T-helper 17 cell (primary cell): Measurements from ENCODE around the gene HTRA1. TPM values are rescaled to one million over a fixed set of nuclear protein-coding genes. Genes with fewer than 3 reads are reported as not detected.

Experiments used
- ATAC-seq: fragments of 150-1000 bp; cut with Tn5 transposase; 2 replicates; pipeline ENCODE4 v1.10.0; 2021; ENCODE audit warnings: mild to moderate bottlenecking, moderate library complexity
- DNase-seq, 3 donors: peaks; one replicate each; pipeline versions ENCODE4 v3.0.0 to v3.0.0-alpha.2; 2020 to 2021
- H3K9me3 ChIP-seq: one replicate; pipeline ENCODE4 v1.7.0; 2013; ENCODE audit warnings: low read length, mild to moderate bottlenecking; ENCODE audit not compliant: control insufficient read depth, poor library complexity, severe bottlenecking
- H3K27ac Mint-ChIP-seq: one replicate; pipeline ENCODE4 v1.8.0; 2022; ENCODE audit warnings: mild to moderate bottlenecking, moderate library complexity, mixed read lengths
- H3K27me3 Mint-ChIP-seq: one replicate; pipeline ENCODE4 v1.8.0; 2022; ENCODE audit warnings: mixed read lengths
- H3K36me3 Mint-ChIP-seq: one replicate; pipeline ENCODE4 v1.8.0; 2022; ENCODE audit warnings: low read depth, mixed read lengths
- H3K4me1 Mint-ChIP-seq: one replicate; pipeline ENCODE4 v1.8.0; 2022; ENCODE audit warnings: mild to moderate bottlenecking, mixed read lengths
- H3K4me3 Mint-ChIP-seq: one replicate; pipeline ENCODE4 v1.8.0; 2022; ENCODE audit warnings: mild to moderate bottlenecking, moderate library complexity, mixed read lengths
- total RNA-seq, 4 donors: library from RNA in 2 of 4; stranded (reverse) in 2 of 4; gene quantifications; one replicate each; pipeline ENCODE4 v1.2.3 and lab custom pipeline; 2022 to 2026

Gene HTRA1
- total RNA-seq, 2 donors from 2014 or later, result 0.30 to 0.55 TPM

- H3K27me3 Mint-ChIP-seq, result no peaks in the 10 kb centered on the region
- H3K9me3 ChIP-seq, result no peaks in the 10 kb centered on the region
- H3K4me3 Mint-ChIP-seq, result no peak overlapping the region
- DNase-seq, result no peak
- no peaks in the 10 kb centered on the region for H3K36me3 Mint-ChIP-seq
- no peaks in the 10 kb centered on the region for H3K4me1 Mint-ChIP-seq
- ATAC-seq, result no peak
- H3K27ac Mint-ChIP-seq, result no peak overlapping the region
These were observed 70.6 kb downstream of the HTRA1 start for GRCh38 chr10:122531939-122532338.

GRCh38 chr10:122532601-122533296, 71.4 kb downstream of the HTRA1 start:
- ATAC-seq (no peak), DNase-seq (no peak)
- H3K9me3 ChIP-seq, result no peaks in the 10 kb centered on the region
- Mint-ChIP-seq H3K4me3 (no peak overlapping the region), H3K27me3 (no peaks in the 10 kb centered on the region), H3K4me1 (no peaks in the 10 kb centered on the region), H3K36me3 (no peaks in the 10 kb centered on the region), H3K27ac (no peak overlapping the region)

- no peaks in the 10 kb centered on the region for H3K27me3 Mint-ChIP-seq
- no peak for DNase-seq
- H3K36me3 Mint-ChIP-seq, result no peaks in the 10 kb centered on the region
- H3K9me3 ChIP-seq, result no peaks in the 10 kb centered on the region
- H3K4me1 Mint-ChIP-seq, result peaks cover 21% of the 10 kb centered on the region
- ATAC-seq, result no peak
- H3K27ac Mint-ChIP-seq, result no peak overlapping the region
- no peak overlapping the region for H3K4me3 Mint-ChIP-seq
These were observed 76.2 kb downstream of the HTRA1 start for GRCh38 chr10:122537545-122537944.

GRCh38 chr10:122541541-122542002, 80.2 kb downstream of the HTRA1 start:
- Mint-ChIP-seq H3K4me3 (peak overlapping the region; percentile 60), H3K27me3 (no peaks in the 10 kb centered on the region), H3K36me3 (no peaks in the 10 kb centered on the region)

GRCh38 chr10:122543676-122544445, 82.5 kb downstream of the HTRA1 start:
- ATAC-seq (no peak), DNase-seq (no peak)
- Mint-ChIP-seq H3K27me3 (no peaks in the 10 kb centered on the region), H3K4me3 (no peak overlapping the region), H3K36me3 (no peaks in the 10 kb centered on the region), H3K27ac (peak overlapping the region; percentile 61), H3K4me1 (peaks cover 40% of the 10 kb centered on the region)
- no peaks in the 10 kb centered on the region for H3K9me3 ChIP-seq

More at GRCh38 chr10:122541541-122542002, 80.2 kb downstream of the HTRA1 start:
- peak; percentile 77 for ATAC-seq
- DNase-seq, result no peak
- H3K9me3 ChIP-seq, result no peaks in the 10 kb centered on the region
- H3K27ac Mint-ChIP-seq, result peak overlapping the region; percentile 84
- peaks cover 40% of the 10 kb centered on the region for H3K4me1 Mint-ChIP-seq

GRCh38 chr10:122544493-122544892, 83.1 kb downstream of the HTRA1 start:
- Mint-ChIP-seq H3K4me1 (peaks cover 40% of the 10 kb centered on the region), H3K27ac (peak overlapping the region; percentile 61), H3K4me3 (no peak overlapping the region), H3K27me3 (no peaks in the 10 kb centered on the region), H3K36me3 (no peaks in the 10 kb centered on the region)
- H3K9me3 ChIP-seq, result no peaks in the 10 kb centered on the region
- no peak for ATAC-seq
- DNase-seq, result no peak

GRCh38 chr10:122546242-122546641, 84.9 kb downstream of the HTRA1 start:
- no peaks in the 10 kb centered on the region for H3K9me3 ChIP-seq
- no peak overlapping the region for H3K4me3 Mint-ChIP-seq
- H3K4me1 Mint-ChIP-seq, result peaks cover 36% of the 10 kb centered on the region
- no peaks in the 10 kb centered on the region for H3K36me3 Mint-ChIP-seq
- H3K27me3 Mint-ChIP-seq, result no peaks in the 10 kb centered on the region
- DNase-seq (no peak), ATAC-seq (no peak)
- H3K27ac Mint-ChIP-seq, result no peak overlapping the region

GRCh38 chr10:122548407-122549085, 87.2 kb downstream of the HTRA1 start:
- Mint-ChIP-seq H3K27ac (peak overlapping the region; percentile 24), H3K36me3 (no peaks in the 10 kb centered on the region), H3K27me3 (no peaks in the 10 kb centered on the region), H3K4me1 (peaks cover 26% of the 10 kb centered on the region), H3K4me3 (no peak overlapping the region)
- no peaks in the 10 kb centered on the region for H3K9me3 ChIP-seq
- ATAC-seq, result no peak
- no peak for DNase-seq

GRCh38 chr10:122549636-122550035, 88.3 kb downstream of the HTRA1 start:
- H3K4me1 Mint-ChIP-seq, result peaks cover 18% of the 10 kb centered on the region
- DNase-seq, result no peak
- no peak overlapping the region for H3K27ac Mint-ChIP-seq
- no peaks in the 10 kb centered on the region for H3K27me3 Mint-ChIP-seq
- no peak for ATAC-seq
- H3K9me3 ChIP-seq, result no peaks in the 10 kb centered on the region
- no peaks in the 10 kb centered on the region for H3K36me3 Mint-ChIP-seq
- H3K4me3 Mint-ChIP-seq, result no peak overlapping the region

GRCh38 chr10:122550427-122550826, 89.1 kb downstream of the HTRA1 start:
- no peak overlapping the region for H3K4me3 Mint-ChIP-seq
- peak; percentile 10 for ATAC-seq

GRCh38 chr10:122550983-122551382, 89.6 kb downstream of the HTRA1 start:
- Mint-ChIP-seq H3K27me3 (no peaks in the 10 kb centered on the region), H3K4me3 (peak overlapping the region; percentile 65), H3K27ac (peak overlapping the region; percentile 93), H3K4me1 (peaks cover 18% of the 10 kb centered on the region), H3K36me3 (no peaks in the 10 kb centered on the region)
- DNase-seq, result no peak
- H3K9me3 ChIP-seq, result no peaks in the 10 kb centered on the region
- ATAC-seq, result peak; percentile 55

More at GRCh38 chr10:122550427-122550826, 89.1 kb downstream of the HTRA1 start:
- peak overlapping the region; percentile 93 for H3K27ac Mint-ChIP-seq
- no peaks in the 10 kb centered on the region for H3K36me3 Mint-ChIP-seq
- peaks cover 18% of the 10 kb centered on the region for H3K4me1 Mint-ChIP-seq
- DNase-seq, result no peak
- H3K27me3 Mint-ChIP-seq, result no peaks in the 10 kb centered on the region
- no peaks in the 10 kb centered on the region for H3K9me3 ChIP-seq

- DNase-seq (peak in 1 of 3 donors; percentile 13), ATAC-seq (peak; percentile 74)
- Mint-ChIP-seq H3K4me1 (peaks cover 15% of the 10 kb centered on the region), H3K27me3 (no peaks in the 10 kb centered on the region), H3K36me3 (no peaks in the 10 kb centered on the region), H3K4me3 (peak overlapping the region; percentile 65), H3K27ac (peak overlapping the region; percentile 93)
- H3K9me3 ChIP-seq, result no peaks in the 10 kb centered on the region
These were observed 90.1 kb downstream of the HTRA1 start for GRCh38 chr10:122551450-122551849.

- no peaks in the 10 kb centered on the region for H3K9me3 ChIP-seq
- Mint-ChIP-seq H3K36me3 (no peaks in the 10 kb centered on the region), H3K27me3 (no peaks in the 10 kb centered on the region), H3K4me3 (no peak overlapping the region), H3K27ac (no peak overlapping the region), H3K4me1 (peaks cover 25% of the 10 kb centered on the region)
- DNase-seq (no peak), ATAC-seq (no peak)
These were observed 92.0 kb downstream of the HTRA1 start for GRCh38 chr10:122553341-122553740.
